Endothelial cell of umbilical vein (primary cell): ENCODE results near the gene AIMP1. TPM values are rescaled to one million over a fixed set of nuclear protein-coding genes. Genes with fewer than 3 reads are reported as not detected.

Experiments used
- BruUV-seq: library from RNA; stranded (reverse); fragments of 400-500 nt; replicated peaks from 2 replicates; lab custom pipeline; 2021; lab: Mats Ljungman, UMichigan
- CTCF ChIA-PET: fragments of 300-600, 350-600 bp; sonication (Branson Sonifier 250); formaldehyde crosslinking; loops from one replicate; lab custom pipeline; 2021; ENCODE audit warnings: antibody characterized with exemption, inconsistent platforms; lab: Charles Lee
- POLR2A ChIA-PET: fragments of 300-600, 350-600 bp; sonication (Branson Sonifier 250); formaldehyde crosslinking; loops from one replicate; lab custom pipeline; 2021; ENCODE audit warnings: antibody characterized with exemption, inconsistent platforms; lab: Charles Lee
- DNase-seq: peaks from one replicate; pipeline ENCODE4 v3.0.0-alpha.2; 2011; ENCODE audit warnings: low read depth, low spot score
- FAIRE-seq: peaks from 2 replicates; lab custom pipeline; 2011; peaks lifted over from hg19 to GRCh38; lab: Jason Lieb, UNC
- H2AFZ ChIP-seq: 2 replicates; pipeline ENCODE4 v1.6.0; 2012; ENCODE audit warnings: low read depth, low read length, control low read depth, inconsistent platforms
- H3K27ac ChIP-seq: 2 replicates; pipeline ENCODE4 v1.5.1; 2011; ENCODE audit warnings: low read depth, mild to moderate bottlenecking, control low read depth, low read length, moderate library complexity; ENCODE audit not compliant: insufficient read depth
- H3K27me3 ChIP-seq, 2 experiments: 2 replicates each; pipeline versions ENCODE4 v1.6.0 to v1.6.1; 2011; ENCODE audit warnings: low read length in 2 of 2, mixed read lengths in 1 of 2; ENCODE audit not compliant: control insufficient read depth in 2 of 2, insufficient read depth in 2 of 2
- H3K36me3 ChIP-seq, 2 experiments: 2 replicates in 1 of 2; 3 replicates in 1 of 2; pipeline ENCODE4 v1.5.1; 2011; ENCODE audit warnings: low read length in 2 of 2, mild to moderate bottlenecking in 1 of 2, moderate library complexity in 1 of 2; ENCODE audit not compliant: control insufficient read depth in 2 of 2, insufficient read depth in 2 of 2; ENCODE audit errors: extremely low read depth in 1 of 2
- H3K4me1 ChIP-seq: 3 replicates; pipeline ENCODE4 v1.5.1; 2011; ENCODE audit warnings: mild to moderate bottlenecking, low read length; ENCODE audit not compliant: control insufficient read depth, insufficient read depth; ENCODE audit errors: extremely low read depth
- H3K4me2 ChIP-seq: 2 replicates; pipeline ENCODE4 v1.6.1; 2011; ENCODE audit warnings: low read length, control low read depth, mixed read lengths; ENCODE audit not compliant: insufficient read depth
- H3K4me3 ChIP-seq, 3 experiments: fragments of 200-600 bp in 1 of 3; sonication (generic), shearing (Covaris generic) in 1 of 3; replicated peaks in 1 of 3; 2 replicates each; pipeline ENCODE4 v1.5.1; 2011 to 2016; ENCODE audit warnings: control low read depth in 3 of 3, low read length in 3 of 3, mild to moderate bottlenecking in 2 of 3, inconsistent platforms in 1 of 3, low read depth in 1 of 3, moderate library complexity in 1 of 3; ENCODE audit not compliant: insufficient read depth in 1 of 3
- H3K79me2 ChIP-seq: 2 replicates; pipeline ENCODE4 v1.6.0; 2012; ENCODE audit warnings: low read length, inconsistent platforms; ENCODE audit not compliant: control insufficient read depth, insufficient read depth
- H3K9ac ChIP-seq: replicated peaks from 2 replicates; pipeline ENCODE3; 2011; ENCODE audit warnings: low read length, control low read depth; ENCODE audit not compliant: insufficient read depth; ENCODE audit errors: extremely low read depth
- H3K9me1 ChIP-seq: replicated peaks from 3 replicates; pipeline ENCODE4 v1.6.0; 2011; ENCODE audit warnings: mild to moderate bottlenecking, low read length; ENCODE audit not compliant: control insufficient read depth, insufficient read depth; ENCODE audit errors: extremely low read depth
- H3K9me3 ChIP-seq: replicated peaks from 2 replicates; pipeline ENCODE4 v1.5.1; 2012; ENCODE audit warnings: low read length, inconsistent platforms; ENCODE audit not compliant: control insufficient read depth, insufficient read depth
- H4K20me1 ChIP-seq: replicated peaks from 2 replicates; pipeline ENCODE3; 2011; ENCODE audit warnings: mild to moderate bottlenecking, low read length; ENCODE audit not compliant: control insufficient read depth, insufficient read depth; ENCODE audit errors: extremely low read depth
- CTCF ChIP-seq, 2 donors: IDR thresholded peaks; 1 replicate in 1 of 2; 2 replicates in 1 of 2; pipeline ENCODE4 v1.5.1; 2011; ENCODE audit warnings: low read length in 2 of 2, mild to moderate bottlenecking in 2 of 2, moderate library complexity in 2 of 2, control low read depth in 1 of 2, inconsistent platforms in 1 of 2, low read depth in 1 of 2; ENCODE audit not compliant: insufficient read depth in 1 of 2; ENCODE audit errors: extremely low read depth in 1 of 2
- EZH2 ChIP-seq: IDR thresholded peaks from 2 replicates; pipeline ENCODE4 v1.6.1; 2012; ENCODE audit warnings: borderline replicate concordance, low read depth, mild to moderate bottlenecking, moderate library complexity, low read length, inconsistent platforms; ENCODE audit not compliant: severe bottlenecking
- FOS ChIP-seq: IDR thresholded peaks from 2 replicates; pipeline ENCODE4 v1.6.1; 2011; ENCODE audit warnings: mild to moderate bottlenecking, low read length, moderate library complexity, borderline replicate concordance; ENCODE audit not compliant: insufficient read depth
- GATA2 ChIP-seq: IDR thresholded peaks from 2 replicates; pipeline ENCODE4 v1.7.0; 2011; ENCODE audit warnings: low read depth, mild to moderate bottlenecking, moderate library complexity, mixed read lengths, low read length; ENCODE audit not compliant: insufficient read length, insufficient read depth
- JUN ChIP-seq: IDR thresholded peaks from 2 replicates; pipeline ENCODE4 v1.6.1; 2011; ENCODE audit warnings: borderline replicate concordance, low read depth; ENCODE audit not compliant: insufficient read length, insufficient read depth
- MAX ChIP-seq: IDR thresholded peaks from 2 replicates; pipeline ENCODE4 v1.6.1; 2011; ENCODE audit not compliant: insufficient read depth, insufficient read length
- MYC ChIP-seq: IDR thresholded peaks from one replicate; pipeline ENCODE4 v1.6.1; 2011; ENCODE audit warnings: mild to moderate bottlenecking, low read depth, low read length
- POLR2A ChIP-seq: IDR thresholded peaks from 2 replicates; pipeline ENCODE4 v1.6.1; 2012; ENCODE audit warnings: low read depth, mild to moderate bottlenecking, control low read depth, low read length
- POLR2AphosphoS5 ChIP-seq: IDR thresholded peaks from 2 replicates; pipeline ENCODE4 v1.6.1; 2012; ENCODE audit warnings: low read depth, mild to moderate bottlenecking, control low read depth, low read length, moderate library complexity; ENCODE audit not compliant: insufficient read depth
- dilution Hi-C: fragments of 300-500 bp; cut with MboI; formaldehyde crosslinking; loops from one replicate; pipeline ENCODE4 v1.15.0; 2019; ENCODE audit warnings: low sequenced_read_pairs; ENCODE audit not compliant: extremely low pct_ligation_motif_present
- intact Hi-C: fragments of 100-400 bp; cut with micrococcal nuclease; formaldehyde crosslinking; loops from one replicate; pipeline ENCODE4 v1.10.0; 2022
- polyA plus RNA-seq, 4 experiments: library from polyadenylated mRNA; depleted of rRNA in 3 of 4; stranded (reverse) in 3 of 4; unstranded in 1 of 4; fragments of >200 nt; gene quantifications; 2 replicates each; pipeline versions ENCODE4 v1.2.1 to v1.2.3, GENCODE V29; 2011 to 2012; ENCODE audit warnings: missing spikeins in 1 of 4
- total RNA-seq: library from RNA; stranded (reverse); gene quantifications from 2 replicates; pipeline ENCODE4 v1.2.3, GENCODE V29; 2021

Gene AIMP1
- total and polyA plus RNA-seq, 2 donors (not counting 3 experiments of a cell fraction or from before 2014, with no cell fraction given), result 6.4 to 42.4 TPM

GRCh38 chr4:106340774-106341173, 24.4 kb downstream of the AIMP1 start:
- no peaks in the 10 kb centered on the region for H4K20me1 ChIP-seq
- dilution Hi-C loops (no loop called here), intact Hi-C loops (no loop called here)
- H3K27ac ChIP-seq, result no peak overlapping the region
- TF ChIP-seq EZH2, result no peak
- no peak for TF ChIP-seq CTCF (IDR thresholded peaks at IDR 0.05; ENCODE audit: extremely low read depth in 1 of 2, insufficient read depth in 1 of 2, low read depth in 1 of 2, low read length in 2 of 2)
- TF ChIP-seq MAX, result no peak
- TF ChIP-seq GATA2, result no peak
- no peak for TF ChIP-seq MYC
- no peak for TF ChIP-seq JUN
- no peak for TF ChIP-seq FOS
- no peak for TF ChIP-seq POLR2A
- no peak for TF ChIP-seq POLR2AphosphoS5
- DNase-seq (no peak), FAIRE-seq (no peak)
- H2AFZ ChIP-seq, result no peak overlapping the region
- H3K4me3 ChIP-seq, result no peak overlapping the region
- peaks cover 46% of the 10 kb centered on the region for H3K79me2 ChIP-seq
- ChIA-PET CTCF (interaction anchor here (1.4 kb wide), 1 partner anchor 9 kb away, joined by 3 read pairs; no protein-coding TSS in a partner anchor), POLR2A (no interaction called here)
- no TSS peak for BruUV-seq
- H3K9me3 ChIP-seq, result no peaks in the 10 kb centered on the region
- no peaks in the 10 kb centered on the region for H3K4me1 ChIP-seq
- H3K27me3 ChIP-seq, result no peaks in the 10 kb centered on the region
- H3K4me2 ChIP-seq, result no peak overlapping the region
- peaks cover under 1 to 4% of the 10 kb centered on the region in 2 experiments for H3K36me3 ChIP-seq
- no peak overlapping the region for H3K9ac ChIP-seq
- H3K9me1 ChIP-seq, result no peaks in the 10 kb centered on the region
